Neural crest cell (in vitro differentiated cells): ENCODE measurements around the gene STK11. TPM values are rescaled to one million over a fixed set of nuclear protein-coding genes. Genes with fewer than 3 reads are reported as not detected.
A peak's percentile ranks its signal among the peaks of the same experiment; 100 is the strongest.
"Not testable (repeated sequence)": the region's sequence is repeated elsewhere in the genome, so short reads cannot be mapped to it uniquely, and the experiment has no call there.

Source experiments
- DNase-seq: peaks from one replicate; pipeline ENCODE4 v3.0.0; 2021; ENCODE audit warnings: low read depth, mixed read lengths, low spot score
- H3K27ac Mint-ChIP-seq: one replicate; pipeline ENCODE4 v1.8.0; 2021; ENCODE audit warnings: mild to moderate bottlenecking, mixed read lengths; ENCODE audit not compliant: unreplicated experiment
- H3K27me3 Mint-ChIP-seq: 2 replicates; pipeline ENCODE4 v1.8.0; 2021; ENCODE audit warnings: low read depth, mild to moderate bottlenecking, mixed read lengths
- H3K36me3 Mint-ChIP-seq: 2 replicates; pipeline ENCODE4 v1.8.0; 2021; ENCODE audit warnings: low read depth, mild to moderate bottlenecking, mixed read lengths
- H3K4me1 Mint-ChIP-seq: 2 replicates; pipeline ENCODE4 v1.8.0; 2021; ENCODE audit warnings: mixed read lengths
- H3K4me3 Mint-ChIP-seq: one replicate; pipeline ENCODE4 v1.8.0; 2021; ENCODE audit warnings: mild to moderate bottlenecking, mixed read lengths
- H3K9me3 Mint-ChIP-seq: 2 replicates; pipeline ENCODE4 v1.8.0; 2021; ENCODE audit warnings: mixed read lengths
- total RNA-seq: library from RNA; stranded (reverse); gene quantifications from 2 replicates; pipeline ENCODE4 v1.2.1, GENCODE V29; 2021
- TF ChIP-seq, protein P1 (sequence below): fragments of 200-600 bp; sonication (generic); conservative IDR thresholded peaks from 2 replicates; pipeline ENCODE4 v1.5.0; 2021; ENCODE audit warnings: antibody characterized with exemption, mild to moderate bottlenecking

The STK11 gene
- total RNA-seq, 1 donor from 2014 or later = 60.2 TPM

DNA sequence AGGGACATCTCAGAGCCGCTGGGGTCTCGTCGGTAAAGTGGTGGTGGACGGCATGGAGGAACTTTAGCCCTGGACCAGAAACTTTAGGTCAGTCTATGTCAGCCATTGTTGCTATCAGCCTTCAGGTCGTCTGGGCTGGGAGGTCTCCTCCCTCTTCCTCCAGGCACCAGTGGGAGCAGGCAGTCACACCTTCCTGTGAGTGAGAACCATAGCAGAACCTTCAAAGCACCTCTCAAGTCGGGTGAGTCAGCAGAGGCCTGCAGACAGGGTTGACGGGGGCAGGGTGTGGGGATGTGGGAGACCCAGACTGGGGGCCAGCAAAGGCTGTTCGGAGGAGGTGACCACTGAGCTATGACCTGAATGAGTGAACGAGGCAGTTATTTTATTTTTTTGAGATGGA lies 16.2 kb upstream of the STK11 start:
- no peak overlapping the region for H3K4me3 Mint-ChIP-seq
- no peaks in the 10 kb centered on the region for H3K27me3 Mint-ChIP-seq
- TF ChIP-seq, protein P1, sequence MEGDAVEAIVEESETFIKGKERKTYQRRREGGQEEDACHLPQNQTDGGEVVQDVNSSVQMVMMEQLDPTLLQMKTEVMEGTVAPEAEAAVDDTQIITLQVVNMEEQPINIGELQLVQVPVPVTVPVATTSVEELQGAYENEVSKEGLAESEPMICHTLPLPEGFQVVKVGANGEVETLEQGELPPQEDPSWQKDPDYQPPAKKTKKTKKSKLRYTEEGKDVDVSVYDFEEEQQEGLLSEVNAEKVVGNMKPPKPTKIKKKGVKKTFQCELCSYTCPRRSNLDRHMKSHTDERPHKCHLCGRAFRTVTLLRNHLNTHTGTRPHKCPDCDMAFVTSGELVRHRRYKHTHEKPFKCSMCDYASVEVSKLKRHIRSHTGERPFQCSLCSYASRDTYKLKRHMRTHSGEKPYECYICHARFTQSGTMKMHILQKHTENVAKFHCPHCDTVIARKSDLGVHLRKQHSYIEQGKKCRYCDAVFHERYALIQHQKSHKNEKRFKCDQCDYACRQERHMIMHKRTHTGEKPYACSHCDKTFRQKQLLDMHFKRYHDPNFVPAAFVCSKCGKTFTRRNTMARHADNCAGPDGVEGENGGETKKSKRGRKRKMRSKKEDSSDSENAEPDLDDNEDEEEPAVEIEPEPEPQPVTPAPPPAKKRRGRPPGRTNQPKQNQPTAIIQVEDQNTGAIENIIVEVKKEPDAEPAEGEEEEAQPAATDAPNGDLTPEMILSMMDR = no peak
- peaks cover 4% of the 10 kb centered on the region for H3K4me1 Mint-ChIP-seq
- H3K27ac Mint-ChIP-seq = no peak overlapping the region
- no peaks in the 10 kb centered on the region for H3K9me3 Mint-ChIP-seq
- DNase-seq = no peak
- H3K36me3 Mint-ChIP-seq = no peaks in the 10 kb centered on the region

DNA sequence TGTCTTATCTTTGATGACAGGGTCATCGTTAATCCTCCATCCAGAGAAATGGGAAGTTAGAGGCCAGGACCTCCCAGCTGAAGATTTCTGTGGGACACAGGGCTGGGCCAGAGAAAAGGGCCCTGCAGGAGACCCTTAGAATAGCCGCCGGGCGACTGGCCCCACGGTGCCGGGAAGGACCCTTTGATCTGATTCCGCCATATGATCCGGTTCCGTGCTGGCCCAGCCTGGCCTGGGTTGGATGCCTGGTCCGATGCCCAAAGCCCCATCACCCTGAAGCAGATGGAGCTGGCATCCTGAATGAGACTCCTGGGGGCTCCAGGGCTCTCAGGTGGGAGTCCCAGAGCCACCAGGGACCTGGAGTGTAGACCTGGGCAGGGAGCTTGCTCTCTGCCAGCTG lies 6.0 kb upstream of the STK11 start:
- no peaks in the 10 kb centered on the region for H3K36me3 Mint-ChIP-seq
- no peak overlapping the region for H3K4me3 Mint-ChIP-seq
- H3K9me3 Mint-ChIP-seq = no peaks in the 10 kb centered on the region
- TF ChIP-seq, protein P1 = no peak
- H3K27ac Mint-ChIP-seq = no peak overlapping the region
- H3K27me3 Mint-ChIP-seq = no peaks in the 10 kb centered on the region
- H3K4me1 Mint-ChIP-seq = peaks cover 8% of the 10 kb centered on the region
- DNase-seq = no peak

- not testable (repeated sequence) for H3K27me3 Mint-ChIP-seq, DNase-seq, H3K4me3 Mint-ChIP-seq, H3K4me1 Mint-ChIP-seq, H3K9me3 Mint-ChIP-seq, H3K27ac Mint-ChIP-seq, H3K36me3 Mint-ChIP-seq
These were observed 5.0 kb upstream of the STK11 start for GRCh38 chr19:1200614-1201013.

- TF ChIP-seq, protein P1 = no peak
- Mint-ChIP-seq H3K27me3 (no peaks in the 10 kb centered on the region), H3K4me1 (peaks cover 32% of the 10 kb centered on the region), H3K27ac (no peak overlapping the region), H3K4me3 (peak overlapping the region; percentile 88), H3K9me3 (no peaks in the 10 kb centered on the region), H3K36me3 (no peaks in the 10 kb centered on the region)
- DNase-seq = no peak
These were observed 729 bp downstream of the STK11 start for GRCh38 chr19:1206150-1206863.

- no peak for DNase-seq
- Mint-ChIP-seq H3K36me3 (peaks cover 2% of the 10 kb centered on the region), H3K27ac (no peak overlapping the region), H3K4me3 (peak overlapping the region; percentile 88), H3K27me3 (no peaks in the 10 kb centered on the region), H3K4me1 (peaks cover 36% of the 10 kb centered on the region), H3K9me3 (no peaks in the 10 kb centered on the region)
- TF ChIP-seq, protein P1 = no peak
These were observed 1.4 kb downstream of the STK11 start for GRCh38 chr19:1206864-1207450.

- H3K27me3 Mint-ChIP-seq, DNase-seq, H3K27ac Mint-ChIP-seq, H3K9me3 Mint-ChIP-seq, H3K36me3 Mint-ChIP-seq, H3K4me3 Mint-ChIP-seq: not testable (repeated sequence)
- H3K4me1 Mint-ChIP-seq = peaks cover 38% of the 10 kb centered on the region
These were observed 3.3 kb downstream of the STK11 start for GRCh38 chr19:1208830-1209229.
